ENCODE data around the gene IQCE.

The IQCE gene

DNA sequence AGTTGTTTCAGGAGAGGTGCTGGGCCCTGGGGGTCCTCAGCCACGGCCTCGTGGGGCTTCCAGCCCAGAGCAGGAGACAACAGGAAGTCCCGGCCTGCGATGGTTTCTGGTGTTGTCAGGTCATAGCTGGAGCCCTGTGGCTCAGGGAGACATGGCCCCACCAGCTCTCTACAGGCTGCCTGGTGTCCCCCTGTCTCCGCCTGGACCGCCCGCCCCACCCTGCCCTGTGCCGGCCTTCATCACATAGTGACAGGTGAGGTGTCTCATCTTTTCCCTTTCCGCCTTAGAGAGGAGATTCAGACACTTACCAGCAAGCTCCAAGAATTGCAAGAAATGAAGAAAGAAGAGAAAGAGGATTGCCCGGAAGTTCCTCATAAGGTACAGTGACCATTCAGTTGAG lies 35.8 kb downstream of the IQCE start:
- Histone ChIP-seq H3K4me1 (ENCODE audit: control insufficient read depth, low read length) (no peaks in the 10 kb centered on the region), H4K20me1 (ENCODE audit: control insufficient read depth, insufficient read depth, low read depth, low read length) (no peaks in the 10 kb centered on the region), H3K4me2 (ENCODE audit: low read length) (no peak overlapping the region), H3K4me3 (ENCODE audit: low read length) (no peak overlapping the region), H3K27ac (ENCODE audit: low read depth, low read length) (no peak overlapping the region), H3K9me3 (ENCODE audit: control insufficient read depth, insufficient read depth, low read length) (no peaks in the 10 kb centered on the region), H3F3A (ENCODE audit: control insufficient read depth, insufficient read depth) (no peaks in the 10 kb centered on the region), H3K27me3 (ENCODE audit: control insufficient read depth, low read length) (no peaks in the 10 kb centered on the region), H3K9me2 (replicated peaks; ENCODE audit: control insufficient read depth, low read length) (no peaks in the 10 kb centered on the region), H3K79me2 (ENCODE audit: control insufficient read depth, low read length) (no peaks in the 10 kb centered on the region), H3K36me3 (ENCODE audit: control insufficient read depth, low read length) (no peaks in the 10 kb centered on the region)
- no peak for TF ChIP-seq EZH2phosphoT487 (IDR thresholded peaks at IDR 0.05; ENCODE audit: borderline replicate concordance, low read length)
- TF ChIP-seq, protein P1, sequence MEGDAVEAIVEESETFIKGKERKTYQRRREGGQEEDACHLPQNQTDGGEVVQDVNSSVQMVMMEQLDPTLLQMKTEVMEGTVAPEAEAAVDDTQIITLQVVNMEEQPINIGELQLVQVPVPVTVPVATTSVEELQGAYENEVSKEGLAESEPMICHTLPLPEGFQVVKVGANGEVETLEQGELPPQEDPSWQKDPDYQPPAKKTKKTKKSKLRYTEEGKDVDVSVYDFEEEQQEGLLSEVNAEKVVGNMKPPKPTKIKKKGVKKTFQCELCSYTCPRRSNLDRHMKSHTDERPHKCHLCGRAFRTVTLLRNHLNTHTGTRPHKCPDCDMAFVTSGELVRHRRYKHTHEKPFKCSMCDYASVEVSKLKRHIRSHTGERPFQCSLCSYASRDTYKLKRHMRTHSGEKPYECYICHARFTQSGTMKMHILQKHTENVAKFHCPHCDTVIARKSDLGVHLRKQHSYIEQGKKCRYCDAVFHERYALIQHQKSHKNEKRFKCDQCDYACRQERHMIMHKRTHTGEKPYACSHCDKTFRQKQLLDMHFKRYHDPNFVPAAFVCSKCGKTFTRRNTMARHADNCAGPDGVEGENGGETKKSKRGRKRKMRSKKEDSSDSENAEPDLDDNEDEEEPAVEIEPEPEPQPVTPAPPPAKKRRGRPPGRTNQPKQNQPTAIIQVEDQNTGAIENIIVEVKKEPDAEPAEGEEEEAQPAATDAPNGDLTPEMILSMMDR (IDR thresholded peaks at IDR 0.05; ENCODE audit: low read depth, low read length, poor library complexity, severe bottlenecking): no peak

DNA sequence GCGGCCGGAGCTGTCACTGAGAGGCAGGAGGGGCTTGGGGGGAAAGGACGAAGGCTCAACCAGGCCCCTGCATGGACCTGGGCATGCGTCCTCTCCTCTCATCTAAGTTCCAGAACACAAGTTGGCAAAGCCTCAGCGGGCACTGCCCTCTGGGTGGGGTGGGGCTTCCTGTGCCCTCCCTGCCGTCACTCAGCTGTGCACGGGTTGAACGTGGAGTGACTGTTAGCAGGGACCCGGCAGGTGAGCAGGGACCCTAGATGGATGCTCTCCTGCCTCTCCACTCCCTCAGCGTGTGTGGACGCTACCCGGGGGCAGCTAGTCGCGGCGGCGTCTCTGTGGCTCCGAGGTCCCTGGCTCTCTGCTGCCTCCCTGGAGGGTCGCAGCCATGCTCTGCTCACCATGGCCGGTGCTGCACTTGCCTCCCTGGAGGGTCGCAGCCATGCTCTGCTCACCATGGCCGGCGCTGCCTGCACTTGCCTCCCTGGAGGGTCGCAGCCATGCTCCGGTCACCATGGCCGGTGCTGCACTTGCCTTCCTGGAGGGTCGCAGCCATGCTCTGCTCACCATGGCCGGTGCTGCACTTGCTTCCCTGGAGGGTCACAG lies 36.6 kb downstream of the IQCE start:
- no peak for TF ChIP-seq EZH2phosphoT487 (IDR thresholded peaks at IDR 0.05; ENCODE audit: borderline replicate concordance, low read length)
- TF ChIP-seq, protein P1 (IDR thresholded peaks at IDR 0.05; ENCODE audit: low read depth, low read length, poor library complexity, severe bottlenecking): no peak
- Histone ChIP-seq H3K4me1 (ENCODE audit: control insufficient read depth, low read length) (no peaks in the 10 kb centered on the region), H3K27me3 (ENCODE audit: control insufficient read depth, low read length) (no peaks in the 10 kb centered on the region), H3K9me3 (ENCODE audit: control insufficient read depth, insufficient read depth, low read length) (no peaks in the 10 kb centered on the region), H3K9me2 (replicated peaks; ENCODE audit: control insufficient read depth, low read length) (no peaks in the 10 kb centered on the region), H4K20me1 (ENCODE audit: control insufficient read depth, insufficient read depth, low read depth, low read length) (no peaks in the 10 kb centered on the region), H3K27ac (ENCODE audit: low read depth, low read length) (no peak overlapping the region), H3K4me3 (ENCODE audit: low read length) (no peak overlapping the region), H3K79me2 (ENCODE audit: control insufficient read depth, low read length) (no peaks in the 10 kb centered on the region), H3K36me3 (ENCODE audit: control insufficient read depth, low read length) (no peaks in the 10 kb centered on the region), H3K4me2 (ENCODE audit: low read length) (no peak overlapping the region), H3F3A (ENCODE audit: control insufficient read depth, insufficient read depth) (no peaks in the 10 kb centered on the region)

DNA sequence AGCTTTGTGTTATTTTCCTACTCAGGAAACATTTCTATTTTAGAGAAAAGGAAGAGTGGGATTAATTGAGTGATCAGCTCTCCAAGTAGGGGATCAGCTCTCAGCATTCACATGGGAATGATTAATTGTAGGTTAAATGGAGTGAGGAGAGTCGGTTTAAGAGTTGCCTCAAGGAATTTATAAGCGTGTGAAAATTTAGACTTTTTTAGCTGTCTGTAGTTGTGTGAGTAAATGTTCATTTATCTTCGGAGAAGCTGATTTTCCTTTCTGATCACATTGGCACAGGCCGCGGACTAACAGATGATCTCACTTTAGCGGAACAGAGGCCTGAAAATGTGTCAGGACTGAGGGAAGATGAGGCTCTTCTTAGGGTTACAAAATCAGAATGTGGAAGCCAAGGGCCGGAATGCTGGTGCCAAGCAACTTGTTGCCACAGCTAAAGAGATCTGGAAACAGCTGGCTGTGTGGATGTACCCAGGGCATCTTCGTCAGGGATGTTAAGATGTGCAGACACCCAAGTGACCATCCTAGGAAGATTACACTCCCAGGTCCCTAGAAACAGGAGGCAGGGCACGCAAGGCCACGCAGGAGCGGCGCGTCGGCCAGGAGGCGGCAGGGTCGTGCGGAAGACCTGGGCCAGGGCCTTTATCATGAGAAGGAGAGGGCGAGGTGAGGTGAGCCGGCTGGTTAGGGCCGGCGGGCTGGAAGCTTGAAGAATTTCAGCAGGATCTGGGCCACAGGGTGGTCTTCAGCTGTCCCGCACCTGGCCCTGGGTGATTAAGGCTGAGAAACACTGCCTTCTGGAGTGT lies 37.9 kb downstream of the IQCE start:
- H3K79me2 ChIP-seq (ENCODE audit: control insufficient read depth, low read length): no peaks in the 10 kb centered on the region
- no peak overlapping the region for H3K4me3 ChIP-seq (ENCODE audit: low read length)
- no peaks in the 10 kb centered on the region for H3K36me3 ChIP-seq (ENCODE audit: control insufficient read depth, low read length)
- no peaks in the 10 kb centered on the region for H3K4me1 ChIP-seq (ENCODE audit: control insufficient read depth, low read length)
- no peaks in the 10 kb centered on the region for H4K20me1 ChIP-seq (ENCODE audit: control insufficient read depth, insufficient read depth, low read depth, low read length)
- H3K4me2 ChIP-seq (ENCODE audit: low read length): no peak overlapping the region
- no peaks in the 10 kb centered on the region for H3K9me3 ChIP-seq (ENCODE audit: control insufficient read depth, insufficient read depth, low read length)
- H3K9me2 ChIP-seq (replicated peaks; ENCODE audit: control insufficient read depth, low read length): no peaks in the 10 kb centered on the region
- H3K27me3 ChIP-seq (ENCODE audit: control insufficient read depth, low read length): no peaks in the 10 kb centered on the region
- TF ChIP-seq EZH2phosphoT487 (IDR thresholded peaks at IDR 0.05; ENCODE audit: borderline replicate concordance, low read length): no peak
- TF ChIP-seq, protein P1 (IDR thresholded peaks at IDR 0.05; ENCODE audit: low read depth, low read length, poor library complexity, severe bottlenecking): no peak
- H3F3A ChIP-seq (ENCODE audit: control insufficient read depth, insufficient read depth): no peaks in the 10 kb centered on the region
- no peak overlapping the region for H3K27ac ChIP-seq (ENCODE audit: low read depth, low read length)

All from DOHH2 (cell line).